ENCODE measurements around the gene ALDH3A2.

- TF ChIP-seq POLR2AphosphoS5 (IDR thresholded peaks at IDR 0.05; ENCODE audit: insufficient read depth in 1 of 2, low read depth in 1 of 2) (peak in 1 of 2 donors; percentile 36), POLR2A (IDR thresholded peaks at IDR 0.05) (no peak)
Measured at GRCh38 chr17:19650826-19651225, 2.3 kb downstream of the ALDH3A2 start.
